T-helper 1 cell treated with Interleukin-12 subunit alpha and Interleukin-12 subunit beta and Interleukin-4 antibody, amounts not matched to agents 30 ng/mL and 1 ng/mL, for 36 hours (primary cell): ENCODE results near the gene BMP8B. TPM values are rescaled to one million over a fixed set of nuclear protein-coding genes. Genes with fewer than 3 reads are reported as not detected.
"Not testable (repeated sequence)": the region's sequence is repeated elsewhere in the genome, so short reads cannot be mapped to it uniquely, and the experiment has no call there.

Experiments
- intact Hi-C: fragments of 100-400 bp; cut with micrococcal nuclease; formaldehyde crosslinking; loops from one replicate; pipeline ENCODE4 v1.15.1; 2024
- total RNA-seq: library from RNA; stranded (reverse); gene quantifications from 2 replicates; pipeline ENCODE4 v1.2.3, GENCODE V29; 2022

Gene BMP8B
- total RNA-seq: 0.12 and 0.22 TPM in 2 replicates

GRCh38 chr1:39788758-39789570 lies at the start of gene BMP8B:
Gene BMP8B (minus strand): TSS chr1:39788865. CDS start chr1:39788485, 380 bp downstream.
- intact Hi-C loops: no loop called here

- intact Hi-C loops: no loop called here
Measured at GRCh38 chr1:39836595-39837110, 48.0 kb upstream of the BMP8B start.

- intact Hi-C loops: no loop called here
Measured at GRCh38 chr1:39835935-39836594, 47.4 kb upstream of the BMP8B start.

- intact Hi-C loops: no loop called here
Measured at GRCh38 chr1:39835110-39835509, 46.4 kb upstream of the BMP8B start.

GRCh38 chr1:39833621-39834385 lies 45.1 kb upstream of the BMP8B start:
- intact Hi-C loops: no loop called here

GRCh38 chr1:39833121-39833520 lies 44.5 kb upstream of the BMP8B start:
- intact Hi-C loops: no loop called here

GRCh38 chr1:39832294-39832693 lies 43.6 kb upstream of the BMP8B start:
- intact Hi-C loops: no loop called here

- intact Hi-C loops: no loop called here
Measured at GRCh38 chr1:39829791-39830533, 41.3 kb upstream of the BMP8B start.

GRCh38 chr1:39828734-39829133 lies 40.1 kb upstream of the BMP8B start:
- intact Hi-C loops: no loop called here

GRCh38 chr1:39828255-39828654 lies 39.6 kb upstream of the BMP8B start:
- intact Hi-C loops: not testable (repeated sequence)

GRCh38 chr1:39827201-39827600 lies 38.5 kb upstream of the BMP8B start:
- intact Hi-C loops: no loop called here

GRCh38 chr1:39826583-39826982 lies 37.9 kb upstream of the BMP8B start:
- intact Hi-C loops: no loop called here

- intact Hi-C loops: no loop called here
Measured at GRCh38 chr1:39825432-39825941, 36.8 kb upstream of the BMP8B start.

GRCh38 chr1:39823450-39823849 lies 34.8 kb upstream of the BMP8B start:
- intact Hi-C loops: not testable (repeated sequence)

GRCh38 chr1:39822146-39822545 lies 33.5 kb upstream of the BMP8B start:
- intact Hi-C loops: no loop called here

- intact Hi-C loops: loop anchor here (5.0 kb wide), 1 partner anchor 138 kb away; the partner anchor contains the start of gene MFSD2A
Measured at GRCh38 chr1:39819091-39819812, 30.6 kb upstream of the BMP8B start.

GRCh38 chr1:39818482-39818881 lies 29.8 kb upstream of the BMP8B start:
- intact Hi-C loops: loop anchor here (5.0 kb wide), 1 partner anchor 139 kb away; the partner anchor contains the start of gene MFSD2A

- intact Hi-C loops: loop anchor here (1.0 to 5.0 kb wide), 3 partner anchors 140 to 215 kb away; partner anchors contain the start of gene MFSD2A
Measured at GRCh38 chr1:39817091-39817932, 28.6 kb upstream of the BMP8B start.
